Fibroblast of skin of left biceps (primary cell): ENCODE measurements around the gene EFS.
A peak's percentile ranks its signal among the peaks of the same experiment; 100 is the strongest.
"Not testable (repeated sequence)": the region's sequence is repeated elsewhere in the genome, so short reads cannot be mapped to it uniquely, and the experiment has no call there.

Experiments
- DNase-seq, 2 experiments: peaks; one replicate each; pipeline ENCODE4 v3.0.0-alpha.2; 2013; ENCODE audit warnings: low read depth in 2 of 2

Gene EFS

DNA sequence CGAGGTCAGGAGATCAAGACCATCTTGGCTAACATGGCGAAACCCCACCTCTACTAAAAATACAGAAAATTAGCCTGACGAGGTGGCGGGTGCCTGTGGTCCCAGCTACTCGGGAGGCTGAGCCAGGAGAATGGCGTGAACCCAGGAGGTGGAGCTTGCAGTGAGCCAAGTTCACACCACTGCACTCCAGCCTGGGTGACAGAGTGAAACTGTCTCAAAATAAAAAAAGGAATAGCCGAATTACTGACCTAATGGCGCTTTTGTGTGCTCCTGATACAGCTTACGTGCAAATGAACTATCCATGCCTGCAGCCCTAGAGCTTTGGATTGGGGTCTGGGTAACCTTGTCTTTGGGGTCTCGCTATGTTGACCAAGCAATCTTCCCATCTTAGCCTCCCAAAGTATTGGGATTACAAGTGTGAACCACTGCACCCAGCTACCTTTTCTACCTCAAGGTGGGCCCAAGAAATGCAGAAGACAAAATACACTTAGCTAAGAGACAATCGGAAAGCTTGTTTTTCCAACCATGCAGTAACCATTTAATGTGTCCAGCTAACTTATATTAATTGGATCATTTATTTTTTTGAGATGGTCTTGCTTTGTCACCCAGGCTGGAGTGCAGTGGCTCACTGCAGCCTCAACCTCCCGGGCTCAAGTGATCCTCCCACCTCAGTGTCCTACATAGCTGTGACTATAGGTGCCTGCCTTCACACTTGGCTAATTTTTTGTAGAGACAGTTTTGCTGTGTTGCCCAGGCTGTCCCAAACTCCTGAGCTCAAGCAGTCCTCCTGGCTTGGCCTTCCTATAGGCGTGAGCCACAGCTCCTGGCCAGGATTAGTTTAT lies 38.3 kb downstream of the EFS start:
- no peak for DNase-seq

DNA sequence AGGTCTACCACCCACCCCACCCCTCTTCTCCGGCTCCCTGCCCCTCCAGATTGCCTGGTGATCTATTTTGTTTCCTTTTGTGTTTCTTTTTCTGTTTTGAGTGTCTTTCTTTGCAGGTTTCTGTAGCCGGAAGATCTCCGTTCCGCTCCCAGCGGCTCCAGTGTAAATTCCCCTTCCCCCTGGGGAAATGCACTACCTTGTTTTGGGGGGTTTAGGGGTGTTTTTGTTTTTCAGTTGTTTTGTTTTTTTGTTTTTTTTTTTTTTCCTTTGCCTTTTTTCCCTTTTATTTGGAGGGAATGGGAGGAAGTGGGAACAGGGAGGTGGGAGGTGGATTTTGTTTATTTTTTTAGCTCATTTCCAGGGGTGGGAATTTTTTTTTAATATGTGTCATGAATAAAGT lies 39.2 kb downstream of the EFS start:
- DNase-seq, result not testable (repeated sequence)

DNA sequence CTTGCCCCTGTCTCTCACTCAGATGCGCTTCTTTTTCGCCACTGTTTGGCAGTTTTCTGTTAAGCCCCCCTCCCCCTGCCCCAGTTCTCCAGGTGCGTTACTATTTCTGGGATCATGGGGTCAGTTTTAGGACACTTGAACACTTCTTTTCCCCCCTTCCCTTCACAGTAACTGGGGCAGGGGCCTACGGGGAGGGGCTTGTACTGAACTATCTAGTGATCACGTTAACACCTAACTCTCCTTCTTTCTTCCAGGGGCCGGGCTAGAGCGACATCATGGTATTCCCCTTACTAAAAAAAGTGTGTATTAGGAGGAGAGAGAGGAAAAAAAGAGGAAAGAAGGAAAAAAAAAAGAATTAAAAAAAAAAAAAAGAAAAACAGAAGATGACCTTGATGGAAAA lies 40.0 kb downstream of the EFS start:
- DNase-seq, result no peak

DNA sequence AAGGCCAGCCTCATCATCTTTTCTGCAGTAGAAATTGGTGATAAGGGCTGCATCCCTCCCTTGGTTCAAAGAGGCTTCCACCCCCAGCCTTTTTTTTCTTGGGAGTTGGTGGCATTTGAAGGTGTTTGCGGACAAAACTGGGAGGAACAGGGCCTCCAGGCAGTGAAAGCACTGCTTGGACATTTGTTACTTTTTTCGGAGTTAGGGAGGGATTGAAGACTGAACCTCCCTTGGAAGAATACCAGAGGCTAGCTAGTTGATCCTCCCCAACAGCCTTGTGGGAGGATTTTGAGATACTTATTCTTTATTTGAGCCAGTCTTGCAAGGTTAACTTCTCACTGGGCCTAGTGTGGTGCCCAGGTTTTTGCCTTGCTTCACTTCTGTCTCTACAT lies 40.5 kb downstream of the EFS start:
- DNase-seq, result no peak

DNA sequence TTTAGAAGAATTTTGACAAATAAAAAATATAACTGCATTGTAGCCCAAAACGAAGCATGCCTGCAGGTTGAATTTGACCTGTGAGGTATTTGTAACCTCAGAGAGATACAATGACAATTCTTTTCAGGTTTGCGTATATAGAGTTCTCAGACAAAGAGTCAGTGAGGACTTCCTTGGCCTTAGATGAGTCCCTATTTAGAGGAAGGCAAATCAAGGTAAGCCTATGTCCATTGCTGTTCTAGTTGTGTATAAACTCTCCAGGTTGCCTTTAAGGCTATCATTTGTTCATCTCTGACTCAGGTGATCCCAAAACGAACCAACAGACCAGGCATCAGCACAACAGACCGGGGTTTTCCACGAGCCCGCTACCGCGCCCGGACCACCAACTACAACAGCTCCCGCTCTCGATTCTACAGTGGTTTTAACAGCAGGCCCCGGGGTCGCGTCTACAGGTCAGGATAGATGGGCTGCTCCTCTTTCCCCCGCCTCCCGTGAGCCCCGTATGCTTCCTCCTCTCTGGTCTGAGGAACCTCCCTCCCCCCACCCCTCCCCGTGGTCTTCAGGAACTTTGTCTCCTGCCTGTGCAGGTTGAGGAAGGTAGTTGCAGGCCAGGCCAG lies 41.0 kb downstream of the EFS start:
- no peak for DNase-seq

DNA sequence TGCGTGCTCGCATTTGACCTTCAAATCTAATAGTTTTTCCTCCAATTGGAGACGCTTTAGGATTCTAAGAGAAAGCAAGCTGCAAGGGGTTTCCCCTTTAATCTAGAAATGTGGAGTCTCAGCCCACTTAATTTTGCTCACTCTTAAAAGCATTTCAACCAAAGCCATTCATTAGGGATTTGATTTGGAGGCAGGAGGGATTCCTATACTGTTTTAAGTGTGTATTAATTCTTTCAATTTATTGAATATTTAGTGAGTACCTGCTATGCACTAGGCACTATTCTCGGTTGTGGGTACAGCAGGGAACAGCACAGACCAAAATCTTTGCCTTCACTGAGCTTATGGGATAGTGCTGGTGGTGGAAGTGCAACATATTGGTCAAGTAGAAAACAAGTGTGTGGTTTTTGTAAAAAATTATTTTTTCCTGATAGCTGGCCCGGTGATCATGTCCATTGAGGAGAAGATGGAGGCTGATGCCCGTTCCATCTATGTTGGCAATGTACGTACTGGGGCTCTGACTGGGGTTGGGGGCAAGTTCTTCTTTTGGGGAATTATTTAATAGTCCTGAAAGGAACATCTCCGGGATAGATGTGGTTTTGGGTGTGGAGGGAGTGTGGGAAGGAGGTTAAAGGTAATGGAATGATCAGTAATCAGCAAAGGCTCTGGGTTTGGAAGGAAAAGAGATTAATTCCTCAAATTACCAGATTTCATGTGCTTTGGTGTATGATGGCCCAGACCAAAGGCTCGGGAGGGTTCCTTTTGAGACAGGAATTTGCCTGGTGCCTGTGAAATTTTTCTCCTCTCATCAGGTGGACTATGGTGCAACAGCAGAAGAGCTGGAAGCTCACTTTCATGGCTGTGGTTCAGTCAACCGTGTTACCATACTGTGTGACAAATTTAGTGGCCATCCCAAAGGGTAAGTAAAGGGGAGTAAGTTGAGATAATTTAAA lies 42.1 kb downstream of the EFS start:
- DNase-seq, result no peak

DNA sequence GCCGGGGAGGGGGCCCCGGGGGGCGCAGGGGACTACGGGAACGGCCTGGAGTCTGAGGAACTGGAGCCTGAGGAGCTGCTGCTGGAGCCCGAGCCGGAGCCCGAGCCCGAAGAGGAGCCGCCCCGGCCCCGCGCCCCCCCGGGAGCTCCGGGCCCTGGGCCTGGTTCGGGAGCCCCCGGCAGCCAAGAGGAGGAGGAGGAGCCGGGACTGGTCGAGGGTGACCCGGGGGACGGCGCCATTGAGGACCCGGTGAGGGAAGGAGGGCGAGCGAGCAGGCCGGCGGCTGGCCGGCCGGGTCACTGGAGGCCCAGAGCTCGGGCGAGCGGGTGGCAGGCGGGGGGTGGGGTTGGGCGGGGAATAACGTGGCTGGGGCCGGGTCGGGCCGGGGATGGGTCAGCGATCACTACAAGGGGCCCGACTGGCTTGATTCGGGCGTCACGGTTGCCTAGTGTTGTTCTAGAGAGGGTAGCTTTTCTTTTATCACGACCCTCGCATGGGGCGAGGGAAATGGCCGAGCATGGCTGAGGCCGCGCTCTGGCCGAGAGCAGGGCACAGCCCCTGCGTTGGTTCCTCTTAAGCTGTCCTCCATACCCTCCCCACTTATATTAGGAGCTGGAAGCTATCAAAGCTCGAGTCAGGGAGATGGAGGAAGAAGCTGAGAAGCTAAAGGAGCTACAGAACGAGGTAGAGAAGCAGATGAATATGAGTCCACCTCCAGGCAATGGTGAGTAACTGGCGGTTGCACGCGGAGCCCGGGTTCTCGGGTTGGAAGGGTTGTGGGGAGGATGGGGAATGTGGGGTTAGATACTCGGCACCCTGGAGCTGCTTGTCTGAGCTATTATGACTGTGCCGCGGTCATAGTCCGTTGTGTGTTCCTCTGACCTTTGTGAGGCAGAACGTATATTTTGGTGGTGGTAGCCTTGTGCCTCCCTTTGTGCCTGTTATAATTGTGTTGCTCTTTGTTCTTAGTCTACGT lies 43.1 kb downstream of the EFS start:
- no peak for DNase-seq

DNA sequence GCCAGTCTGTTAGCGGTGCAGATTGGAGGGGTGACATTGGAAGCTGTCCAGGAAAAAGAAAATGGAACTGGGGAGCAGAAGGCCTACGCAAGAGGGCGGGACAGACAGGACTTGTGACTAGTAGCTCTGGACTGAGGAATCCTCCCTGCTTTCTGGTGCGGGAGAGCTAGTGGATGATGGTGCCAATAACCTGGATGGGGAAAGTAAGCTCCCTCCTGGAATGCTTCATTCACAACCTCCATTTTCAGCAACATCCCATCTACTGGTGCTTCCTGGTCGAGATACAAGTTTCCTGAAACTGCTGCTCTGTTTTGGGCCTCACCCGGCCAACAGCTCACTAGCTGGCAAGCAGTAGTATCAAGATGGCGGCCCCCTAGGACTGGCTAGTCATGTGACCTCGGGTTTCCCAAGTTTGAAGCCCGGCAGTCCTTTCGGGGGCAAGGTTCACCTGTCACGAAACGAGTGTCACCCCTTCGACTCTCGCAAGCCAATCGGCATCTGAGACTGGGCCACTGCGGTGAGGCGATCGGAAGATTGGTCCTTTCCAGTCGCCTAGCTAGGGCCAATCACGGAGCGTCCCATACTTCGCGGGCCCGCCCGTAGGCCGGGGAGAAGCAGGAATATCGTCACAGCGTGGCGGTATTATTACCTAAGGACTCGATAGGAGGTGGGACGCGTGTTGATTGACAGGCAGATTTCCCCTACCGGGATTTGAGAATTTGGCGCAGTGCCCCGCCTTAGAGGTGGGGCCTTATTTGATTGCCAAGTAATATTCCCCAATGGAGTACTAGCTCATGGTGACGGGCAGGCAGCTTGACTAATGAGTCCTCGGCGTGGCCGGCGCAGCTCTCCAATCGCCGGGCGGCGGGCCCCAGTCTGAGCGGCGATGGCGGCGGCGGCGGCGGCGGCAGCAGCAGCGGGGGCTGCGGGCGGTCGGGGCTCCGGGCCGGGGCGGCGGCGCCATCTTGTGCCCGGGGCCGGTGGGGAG lies 44.1 kb downstream of the EFS start, which contains the start of gene PABPN1:
TSS of gene PABPN1 (plus strand) at position 874 of the 988 bp plus-strand sequence. CDS start at position 887, 13 bp downstream.
- peak; percentile 100 for DNase-seq

DNA sequence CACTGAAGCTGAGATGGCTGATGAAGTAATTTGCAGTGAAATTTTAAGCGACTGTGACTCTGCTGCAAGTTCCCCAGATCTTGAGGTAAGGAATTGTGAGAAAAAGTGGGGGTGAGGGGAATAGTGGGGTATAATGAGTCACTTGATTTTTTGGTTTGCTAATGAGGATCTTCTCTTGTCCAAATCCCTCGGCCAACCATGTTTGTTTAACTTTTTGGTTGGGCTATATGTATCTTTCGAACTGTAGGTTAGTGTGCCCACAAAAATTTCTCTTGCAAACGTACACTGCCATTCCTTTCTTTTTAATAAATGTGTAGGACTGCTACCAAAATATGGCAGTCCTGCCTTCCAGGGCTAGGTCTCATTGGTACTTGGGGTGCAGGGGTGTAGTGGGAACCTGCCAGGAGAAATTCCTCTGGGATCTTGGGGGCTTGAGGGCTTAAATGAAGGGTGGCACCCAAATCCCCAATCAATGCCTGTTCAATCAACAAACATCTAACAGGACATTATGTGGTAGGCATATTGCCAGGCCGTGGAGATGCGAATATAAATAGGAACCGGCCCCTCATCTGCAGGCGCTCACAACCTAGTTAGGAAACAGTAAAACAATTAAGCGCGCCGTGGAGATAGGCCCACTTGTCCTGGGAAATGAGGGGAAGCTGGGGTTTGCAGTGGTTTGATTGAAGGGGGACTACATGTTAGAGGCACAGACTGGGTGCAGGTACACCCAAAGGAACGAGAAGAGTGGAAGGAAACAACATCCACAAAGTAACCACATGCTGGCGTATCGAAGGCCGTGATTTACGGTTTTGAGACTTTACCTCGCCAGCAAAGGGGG lies 45.0 kb downstream of the EFS start:
- no peak for DNase-seq

DNA sequence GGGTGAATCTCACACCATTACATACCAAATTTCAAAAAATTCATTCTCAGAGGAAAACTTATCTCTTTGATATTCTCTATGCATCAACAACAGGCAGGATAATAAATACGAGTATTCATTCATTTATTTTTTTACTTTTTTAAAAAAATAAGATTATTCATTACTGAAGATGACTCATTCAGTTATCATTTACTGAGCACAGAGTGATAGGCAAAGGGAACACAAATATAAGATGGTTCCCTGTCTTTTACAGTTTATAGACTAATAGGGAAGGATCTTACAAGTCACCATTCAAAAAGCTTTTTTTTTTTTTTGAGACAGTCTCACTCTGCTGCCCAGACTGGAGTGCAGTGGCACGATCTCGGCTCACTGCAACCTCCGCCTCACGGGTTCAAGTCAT lies 48.7 kb downstream of the EFS start:
- no peak for DNase-seq

DNA sequence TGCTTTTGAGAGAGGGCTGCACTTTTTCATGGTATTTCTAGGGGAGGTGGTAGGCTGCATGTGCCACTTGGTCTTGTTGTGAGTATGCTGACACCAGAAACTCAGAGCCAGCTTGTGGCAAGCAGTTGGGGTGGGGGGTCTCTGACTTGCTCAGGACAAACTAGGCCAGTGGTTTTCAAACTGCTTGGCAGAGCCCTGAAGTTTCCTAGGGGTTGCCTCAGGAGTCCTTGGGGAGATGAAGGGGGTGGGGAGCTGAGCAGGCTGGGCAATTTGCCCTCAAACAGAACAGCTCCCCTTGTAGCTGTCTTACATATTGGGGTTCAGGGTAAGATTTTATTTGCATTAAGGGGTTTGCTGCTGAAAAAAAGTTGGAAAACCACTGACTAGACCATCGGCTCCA lies 54.4 kb downstream of the EFS start:
- no peak for DNase-seq

DNA sequence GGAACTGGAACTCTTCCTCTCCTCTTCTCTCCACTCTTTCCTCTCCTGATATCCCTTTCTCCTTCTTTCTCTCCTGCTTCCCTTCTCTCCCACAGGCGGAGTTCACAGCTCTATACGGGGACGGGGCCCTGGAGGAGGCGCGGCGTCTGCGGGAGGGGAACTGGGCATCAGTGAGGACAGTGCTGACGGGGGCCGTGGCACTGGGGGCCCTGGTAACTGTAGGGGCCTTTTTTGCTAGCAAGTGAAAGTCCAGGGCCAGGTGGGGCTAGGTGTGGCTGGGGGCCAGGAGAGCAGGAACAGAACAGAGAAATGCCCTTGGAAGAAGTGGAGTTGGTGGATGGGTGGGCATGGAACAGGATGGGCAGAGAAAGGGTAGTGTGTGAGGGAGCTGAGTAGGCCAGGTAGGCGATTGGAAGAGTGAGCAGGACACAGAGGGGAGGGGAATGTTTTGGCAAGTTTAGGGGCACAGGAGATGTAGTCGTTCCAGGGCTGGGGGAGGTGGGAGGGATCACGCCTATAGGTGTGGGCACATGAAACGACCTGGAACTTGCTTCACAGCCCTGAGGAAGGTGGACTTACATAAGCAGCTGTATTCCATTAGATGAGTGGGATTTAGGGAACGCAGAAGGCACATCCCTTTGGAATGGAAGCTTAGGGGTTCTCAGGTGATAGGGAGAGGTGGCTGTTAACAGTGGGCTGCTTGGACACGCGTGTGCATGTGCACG lies 56.1 kb downstream of the EFS start:
- DNase-seq, result no peak

DNA sequence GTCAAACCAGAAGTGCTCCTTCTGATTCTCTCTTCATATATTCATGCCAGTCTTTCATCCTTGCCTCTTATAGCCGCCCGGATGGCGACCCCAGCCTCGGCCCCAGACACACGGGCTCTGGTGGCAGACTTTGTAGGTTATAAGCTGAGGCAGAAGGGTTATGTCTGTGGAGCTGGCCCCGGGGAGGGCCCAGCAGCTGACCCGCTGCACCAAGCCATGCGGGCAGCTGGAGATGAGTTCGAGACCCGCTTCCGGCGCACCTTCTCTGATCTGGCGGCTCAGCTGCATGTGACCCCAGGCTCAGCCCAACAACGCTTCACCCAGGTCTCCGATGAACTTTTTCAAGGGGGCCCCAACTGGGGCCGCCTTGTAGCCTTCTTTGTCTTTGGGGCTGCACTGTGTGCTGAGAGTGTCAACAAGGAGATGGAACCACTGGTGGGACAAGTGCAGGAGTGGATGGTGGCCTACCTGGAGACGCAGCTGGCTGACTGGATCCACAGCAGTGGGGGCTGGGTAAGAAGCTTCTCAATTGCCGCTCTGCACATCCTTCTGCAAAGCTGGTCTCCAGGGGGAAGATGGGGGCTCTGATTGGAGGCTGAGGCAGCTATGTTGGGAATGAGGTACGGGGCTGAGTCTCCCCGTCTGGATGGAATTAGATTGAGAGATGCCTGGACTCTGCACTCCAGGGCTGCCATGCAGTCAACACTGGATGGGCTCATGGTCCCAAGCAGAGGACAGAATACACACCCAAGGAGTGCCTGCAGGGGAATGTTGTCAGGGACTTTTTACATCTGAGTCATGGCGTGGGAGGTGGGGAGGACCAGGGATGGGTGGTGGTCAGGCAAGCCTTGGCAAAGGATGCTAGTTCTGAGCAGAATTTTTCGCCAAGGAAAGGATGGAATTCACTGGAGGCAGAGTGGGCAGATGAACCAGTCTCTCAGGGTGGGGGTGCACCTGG lies 57.0 kb downstream of the EFS start:
- DNase-seq, result no peak

DNA sequence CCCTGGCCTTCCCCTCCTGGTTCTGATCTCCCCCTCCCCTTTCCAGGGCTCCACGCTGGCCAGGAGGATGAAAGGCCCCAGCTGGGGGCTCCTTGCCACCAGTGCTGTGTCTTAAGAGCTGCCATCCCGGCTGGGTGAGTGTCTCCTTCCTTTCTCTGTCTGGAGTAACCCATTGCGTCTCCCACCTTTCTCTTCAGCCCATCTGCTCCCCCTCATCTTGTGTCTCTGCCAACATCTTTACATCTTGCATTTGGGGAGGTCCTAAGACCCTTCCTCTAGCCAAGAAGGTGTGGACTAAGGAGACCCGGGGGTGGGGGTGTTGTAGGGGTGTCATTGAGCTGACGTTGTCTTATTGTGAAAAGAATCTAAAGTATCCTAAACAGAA lies 57.8 kb downstream of the EFS start:
- no peak for DNase-seq

DNA sequence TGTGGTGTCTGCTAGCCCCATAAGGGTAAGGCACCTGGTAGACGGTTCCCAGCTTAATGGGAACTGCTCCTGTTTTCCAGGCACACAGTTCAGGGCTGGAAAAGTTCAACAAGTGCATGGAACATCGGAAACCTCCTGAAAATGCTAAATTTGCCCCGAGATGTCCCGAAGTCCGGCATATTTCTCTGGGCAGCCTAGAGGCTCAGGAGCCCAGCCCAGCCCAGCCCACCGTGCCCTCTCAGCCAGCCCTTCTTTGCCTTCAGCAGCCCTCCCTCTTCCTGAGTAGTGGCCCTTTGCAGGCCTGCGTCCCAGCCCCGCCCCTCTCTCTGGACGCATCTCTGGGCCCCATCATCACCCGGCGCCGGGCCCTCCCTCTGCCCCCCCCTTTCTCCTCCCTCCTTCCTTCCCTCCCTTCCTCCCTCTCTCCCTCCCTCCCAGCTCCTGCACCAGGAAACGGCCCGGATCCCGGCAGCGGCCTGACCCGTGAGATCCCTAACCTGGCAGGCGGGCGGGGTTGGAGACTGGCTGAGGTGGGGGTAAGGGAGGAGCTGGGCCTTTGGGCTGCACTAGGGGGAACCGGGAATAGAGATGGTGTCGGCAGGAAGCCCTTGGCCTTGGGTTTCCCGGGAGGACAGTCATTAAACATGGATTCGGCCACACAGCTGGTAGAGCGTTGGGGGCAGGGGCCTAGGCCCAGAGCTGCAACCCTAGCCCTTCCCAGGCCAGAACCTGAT lies 58.4 kb downstream of the EFS start, which contains the start of gene BCL2L2:
TSS of gene BCL2L2 (plus strand) at position 422 of the 734 bp plus-strand sequence. CDS start 935 bp downstream, outside the sequence.
- DNase-seq, result peak in 1 of 2 experiments; percentile 58
